ENCODE results near the gene ABCC4.

ABCC4 gene

DNA sequence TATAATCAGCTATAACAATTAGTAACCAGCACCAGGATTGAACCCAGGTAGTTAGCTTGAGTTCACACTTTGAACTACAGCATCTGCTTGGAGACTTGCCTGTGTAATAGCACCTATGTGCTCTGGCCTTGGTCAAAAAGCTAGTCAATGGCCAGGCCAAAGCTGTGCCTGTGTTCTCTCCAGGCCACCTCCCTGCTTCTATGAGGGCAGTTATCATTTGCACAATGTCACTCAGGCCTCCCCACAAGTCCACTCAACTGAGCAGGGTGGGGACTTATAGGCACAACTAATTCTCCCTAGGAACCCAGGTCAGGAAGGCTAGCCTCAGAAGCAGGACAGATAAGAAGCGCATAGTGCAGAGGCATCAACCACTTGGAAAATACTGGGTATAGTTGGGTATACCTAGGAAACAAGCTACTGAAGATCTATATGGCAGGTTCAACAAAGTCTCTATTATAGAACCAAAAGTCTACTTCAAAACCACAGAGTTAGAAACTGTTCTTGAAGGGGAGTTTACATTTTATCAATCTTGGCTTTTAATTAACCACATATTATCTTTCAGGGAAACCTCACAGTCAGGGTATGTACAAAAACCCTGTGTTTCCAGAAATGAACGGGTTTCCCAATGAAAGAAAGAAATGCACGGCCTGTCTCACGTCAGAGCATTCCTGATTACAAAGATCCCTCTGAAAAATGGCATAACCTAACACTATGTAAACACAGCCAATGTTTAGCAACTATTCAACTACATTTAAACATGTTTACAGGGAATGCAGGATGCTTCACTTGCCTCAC is 140.9 kb downstream of the ABCC4 start:
- DNase-seq (ENCODE audit: low read depth in 2 of 2) = no peak

DNA sequence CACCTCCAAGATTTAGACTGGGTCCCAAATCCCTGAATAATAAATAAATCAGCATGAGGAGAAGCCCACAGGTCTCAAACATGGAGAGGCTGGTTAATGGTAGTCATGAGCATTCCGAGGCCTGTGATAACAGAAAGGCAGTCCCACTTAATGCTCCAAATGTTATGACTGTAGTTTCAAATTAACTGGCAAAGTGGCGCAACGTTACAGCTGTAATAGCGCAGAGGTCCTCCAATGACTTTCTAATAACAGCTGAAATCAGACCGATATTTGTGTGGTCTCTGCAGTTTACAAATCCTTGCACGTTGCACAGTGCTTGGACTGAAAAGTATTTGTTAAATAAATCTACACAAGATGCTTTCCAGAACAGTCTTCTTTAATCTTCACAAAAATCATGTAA is 141.8 kb downstream of the ABCC4 start:
- no peak for DNase-seq (ENCODE audit: low read depth in 2 of 2)

DNA sequence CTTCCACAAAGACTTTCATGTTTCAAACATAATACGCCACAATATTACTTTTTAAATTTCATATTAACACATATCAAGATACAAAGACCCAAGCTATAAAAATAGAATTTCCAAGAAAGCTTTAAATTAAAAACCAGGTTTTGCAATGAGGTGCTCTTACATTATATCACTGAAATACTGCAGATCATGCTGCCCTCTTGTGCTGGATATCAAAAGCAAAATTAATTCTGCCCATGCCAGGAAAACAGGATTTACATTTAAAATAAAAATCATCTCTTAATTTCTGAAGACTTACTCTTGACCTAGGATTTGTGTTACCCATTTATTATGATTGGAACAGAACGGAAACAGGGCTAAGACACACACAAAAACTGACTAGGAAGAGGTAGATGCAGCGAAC is 145.0 kb downstream of the ABCC4 start:
- DNase-seq (ENCODE audit: low read depth in 2 of 2) = no peak

DNA sequence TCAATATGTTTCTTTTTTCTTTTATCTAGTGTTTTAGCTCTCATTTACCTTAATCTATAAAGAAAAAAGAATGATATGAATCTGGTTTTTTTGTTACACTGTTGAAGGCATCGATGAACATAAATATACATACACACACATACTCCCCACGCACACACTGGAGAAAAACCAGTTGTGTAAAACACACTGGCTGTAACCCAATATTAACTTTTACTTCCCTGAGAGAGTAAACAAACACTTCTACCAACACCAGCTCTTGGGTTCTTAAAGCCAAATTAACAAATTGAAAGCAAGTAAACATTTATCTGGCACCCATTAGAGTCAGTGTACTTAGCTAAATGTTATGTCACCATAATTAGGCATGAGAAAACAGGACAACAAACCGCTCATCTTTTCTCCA is 145.7 kb downstream of the ABCC4 start:
- no peak for DNase-seq (ENCODE audit: low read depth in 2 of 2)

DNA sequence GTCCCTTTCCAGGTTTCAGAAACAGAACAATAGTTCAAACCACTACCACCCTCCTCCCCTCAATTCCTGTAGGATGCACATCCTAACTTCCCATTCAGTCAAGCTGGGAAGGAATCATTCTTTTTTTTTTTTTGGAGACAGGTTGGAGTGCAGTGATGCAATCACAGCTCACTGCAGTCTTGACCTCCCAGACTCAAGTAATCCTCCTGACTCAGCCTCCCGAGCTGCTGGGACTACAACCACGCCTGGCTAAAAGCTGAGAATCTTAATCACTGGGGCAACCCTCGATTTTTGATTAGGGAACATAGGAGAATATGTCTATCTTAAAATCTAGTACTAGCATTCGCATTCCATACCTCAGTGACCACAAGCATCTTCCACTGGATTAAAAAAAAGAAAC is 146.2 kb downstream of the ABCC4 start:
- no peak for DNase-seq (ENCODE audit: low read depth in 2 of 2)

DNA sequence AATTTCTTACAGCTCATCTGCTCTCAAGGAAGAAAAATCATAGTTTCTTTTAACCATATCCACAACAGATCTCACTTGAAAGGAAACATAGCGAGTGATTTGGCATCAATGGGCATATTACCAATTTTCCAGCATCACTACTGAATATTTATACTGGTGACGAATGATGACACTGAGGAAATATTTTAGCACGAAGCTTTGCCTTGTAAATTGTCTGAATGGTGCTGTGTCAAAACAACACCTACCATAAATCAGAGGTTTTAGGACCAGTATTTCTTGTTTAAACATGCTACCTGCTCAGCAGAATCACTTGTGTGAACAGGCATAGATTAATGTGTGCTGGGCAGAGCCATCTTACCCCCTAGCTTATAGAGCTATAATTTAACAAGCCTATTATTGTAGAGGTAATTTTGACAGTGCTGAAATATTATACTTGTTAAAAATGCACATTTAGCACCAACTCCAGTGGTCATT is 146.8 kb downstream of the ABCC4 start:
- DNase-seq (ENCODE audit: low read depth in 2 of 2) = no peak

DNA sequence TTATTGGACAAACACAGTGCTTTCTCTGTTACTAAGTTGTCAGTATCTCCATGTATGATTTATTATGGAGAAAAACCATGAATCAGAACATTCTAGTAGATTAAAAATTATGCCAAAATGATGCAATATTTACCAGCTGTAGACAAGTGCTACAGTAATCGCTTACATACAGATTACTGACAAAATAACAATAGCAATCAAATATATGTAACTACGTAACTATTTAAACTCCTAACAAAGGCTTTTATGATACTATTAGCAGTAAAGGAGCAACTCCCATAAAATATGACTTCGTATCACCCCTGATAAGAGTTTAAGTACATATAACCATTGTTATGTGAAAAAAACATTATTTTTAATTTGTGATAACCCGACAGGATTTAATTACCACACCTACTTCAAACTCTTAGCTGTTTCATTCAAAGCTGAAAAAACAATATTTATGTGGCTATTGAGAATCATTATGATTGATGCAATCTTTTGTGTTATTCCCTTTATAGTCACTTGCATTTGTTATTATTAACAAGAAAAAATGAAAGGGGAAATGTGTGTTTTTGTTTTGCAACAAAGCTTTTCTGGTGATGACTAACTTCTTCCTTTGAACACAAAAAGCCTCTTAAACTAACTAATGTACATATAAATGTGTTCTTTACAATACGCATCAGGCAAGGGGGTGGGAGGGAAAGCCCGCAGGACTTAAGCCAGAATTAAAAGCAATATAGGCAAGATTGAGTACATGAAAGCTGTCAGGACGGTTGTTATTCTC is 147.4 kb downstream of the ABCC4 start:
- no peak for DNase-seq (ENCODE audit: low read depth in 2 of 2)

DNA sequence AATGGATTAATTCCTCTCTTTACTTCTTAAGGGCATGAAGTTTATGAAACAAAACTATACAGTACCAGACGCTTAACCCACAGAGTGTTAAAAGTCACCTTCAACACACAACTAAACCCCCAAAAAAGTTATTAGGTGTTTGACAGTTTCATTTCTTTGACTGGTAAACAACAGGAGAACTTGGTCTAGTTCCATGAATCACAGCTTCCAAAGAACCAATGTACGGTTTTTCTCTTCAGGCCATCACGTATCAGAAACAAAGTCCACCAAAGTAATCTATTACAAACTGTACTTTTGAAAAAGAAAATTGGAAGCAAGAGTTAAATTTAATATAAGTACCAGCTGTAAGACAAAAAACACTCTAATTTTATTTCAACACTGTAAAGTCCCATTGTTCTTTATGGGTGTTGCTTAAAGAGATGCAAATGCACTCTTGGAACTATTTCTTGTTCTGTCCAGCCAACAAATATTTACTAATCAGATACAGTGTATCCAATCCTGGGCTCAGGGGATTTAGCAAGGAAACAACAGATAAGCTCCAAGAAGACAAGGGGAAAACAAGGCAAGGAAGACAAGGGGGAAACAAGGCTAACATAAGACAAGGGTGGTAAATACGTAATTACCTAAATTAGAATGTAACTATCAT is 149.2 kb downstream of the ABCC4 start:
- DNase-seq (ENCODE audit: low read depth in 2 of 2) = no peak

DNA sequence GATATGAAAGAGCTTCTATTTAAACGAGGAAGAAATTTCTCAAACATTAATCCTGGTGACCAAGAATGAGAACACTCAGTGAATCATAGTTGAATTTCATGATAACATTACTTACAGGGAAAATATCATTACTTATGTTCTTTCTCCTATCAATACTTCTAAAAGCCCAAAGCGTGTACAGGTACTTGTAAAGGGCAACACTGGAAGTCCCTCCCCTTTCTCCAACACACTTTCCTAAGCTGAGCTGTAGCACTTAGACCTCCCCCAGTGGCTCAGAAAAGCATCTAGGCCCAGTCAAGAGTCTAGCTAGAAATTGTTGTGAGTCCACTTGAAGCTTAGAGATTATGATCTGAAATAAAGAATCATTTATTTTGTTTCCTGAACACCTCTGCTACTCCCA is 150.7 kb downstream of the ABCC4 start:
- no peak for DNase-seq (ENCODE audit: low read depth in 2 of 2)

DNA sequence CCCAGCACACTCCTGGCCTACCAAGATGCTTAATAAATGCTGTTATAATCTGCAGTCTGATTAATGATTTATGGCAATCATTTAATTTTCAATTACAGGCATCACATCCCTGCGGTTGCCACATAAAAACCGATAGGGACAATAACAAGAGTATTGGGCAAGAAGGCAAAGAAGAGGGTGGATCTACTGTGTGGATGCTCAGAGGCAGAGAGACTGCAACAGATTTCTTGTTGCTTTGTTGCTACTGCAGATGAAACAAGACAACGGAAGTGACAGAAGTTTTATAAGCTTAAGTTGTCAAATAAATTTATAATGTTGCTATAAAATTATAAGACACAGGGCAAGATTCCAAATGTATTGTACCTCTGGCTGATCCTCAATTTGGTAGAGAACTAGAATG is 154.8 kb downstream of the ABCC4 start:
- no peak for DNase-seq (ENCODE audit: low read depth in 2 of 2)

DNA sequence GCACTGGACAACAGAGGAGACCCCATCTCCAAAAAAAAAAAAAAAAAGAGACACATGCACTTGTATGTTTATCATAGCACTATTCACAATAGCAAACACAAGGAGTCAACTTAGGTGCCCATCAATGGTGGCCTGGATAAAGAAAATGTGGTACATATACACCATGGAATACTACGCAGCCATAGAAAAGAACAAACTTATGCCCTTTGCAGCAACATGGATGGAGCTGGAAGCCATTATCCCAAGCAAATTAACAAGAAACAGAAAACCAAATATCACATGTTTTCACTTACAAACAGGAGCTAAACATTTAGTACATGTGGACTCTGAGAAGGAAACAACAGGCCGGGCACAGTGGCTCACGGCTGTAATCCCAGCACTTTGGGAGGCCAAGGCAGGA is 155.7 kb downstream of the ABCC4 start:
- DNase-seq (ENCODE audit: low read depth in 2 of 2) = no peak

DNA sequence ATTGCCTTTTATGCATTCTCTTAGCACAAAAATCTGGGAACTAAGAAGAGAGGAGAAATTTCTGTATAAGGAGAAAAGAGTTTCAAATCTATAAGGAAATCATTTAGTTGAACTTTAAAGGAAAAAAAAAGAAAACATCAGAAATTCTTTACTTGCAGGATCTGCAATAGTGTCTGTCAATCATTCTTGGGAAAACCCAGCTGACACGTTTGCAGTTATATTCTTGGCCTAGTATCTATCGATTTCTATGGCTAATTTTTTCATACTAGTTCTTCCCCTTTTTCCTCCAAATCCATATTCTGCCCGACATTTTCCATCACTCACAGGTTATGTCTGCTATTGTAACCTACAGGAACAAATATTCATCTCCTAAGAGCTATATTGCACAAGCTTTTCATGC is 160.7 kb downstream of the ABCC4 start:
- DNase-seq (ENCODE audit: low read depth in 2 of 2) = no peak

DNA sequence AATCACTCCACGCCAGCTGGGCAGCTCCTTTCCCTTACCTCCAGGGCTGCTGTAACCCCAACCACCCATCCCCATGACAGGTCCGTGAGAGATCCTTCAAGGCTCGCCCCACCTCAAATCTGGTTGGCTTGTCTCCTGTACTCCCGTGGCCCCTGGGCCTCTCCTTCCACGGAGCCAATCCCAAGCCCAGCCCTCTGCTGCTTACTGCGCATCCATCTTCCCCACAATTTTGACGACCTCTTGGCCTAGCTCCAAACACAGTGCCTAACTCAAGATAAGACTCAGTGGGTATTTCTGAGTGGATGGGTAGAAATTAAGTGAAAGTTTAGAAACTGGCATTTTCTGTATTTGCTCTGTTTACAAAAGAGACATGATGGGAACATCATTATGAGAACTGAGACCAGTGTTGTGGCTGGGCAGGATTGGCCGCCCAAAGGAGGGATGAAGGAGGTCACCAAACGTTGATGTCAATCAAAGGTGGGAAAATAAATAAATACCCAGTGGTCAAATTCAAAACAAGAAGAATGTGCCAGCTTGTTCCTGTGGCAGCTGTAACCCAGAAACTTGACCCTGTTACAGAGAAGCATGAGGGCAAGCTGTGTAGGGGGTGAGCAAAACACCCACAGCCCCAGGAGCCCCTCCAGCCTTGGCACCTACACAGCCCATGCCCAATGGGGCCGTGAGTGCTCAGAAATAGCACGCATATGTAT is 162.2 kb downstream of the ABCC4 start:
- DNase-seq (ENCODE audit: low read depth in 2 of 2) = no peak

DNA sequence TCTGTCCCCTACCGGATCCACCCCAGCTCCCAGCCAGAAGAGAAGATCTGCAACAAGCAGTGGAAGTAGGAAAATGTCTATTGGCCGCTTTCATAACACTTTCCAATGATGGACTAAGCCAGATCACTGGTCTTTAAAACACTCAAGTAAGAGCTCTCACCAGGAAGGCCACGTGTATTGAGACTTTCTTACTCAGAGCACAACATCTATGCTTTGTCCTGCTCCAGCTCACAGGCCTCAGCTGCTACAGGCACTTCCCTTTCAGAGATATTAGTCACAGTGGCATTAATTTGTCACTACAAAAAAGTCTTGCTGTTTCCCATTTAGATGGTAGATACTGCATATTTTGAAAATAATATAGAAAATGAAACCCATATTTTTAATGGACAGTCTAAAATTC is 164.2 kb downstream of the ABCC4 start:
- DNase-seq (ENCODE audit: low read depth in 2 of 2) = no peak

DNA sequence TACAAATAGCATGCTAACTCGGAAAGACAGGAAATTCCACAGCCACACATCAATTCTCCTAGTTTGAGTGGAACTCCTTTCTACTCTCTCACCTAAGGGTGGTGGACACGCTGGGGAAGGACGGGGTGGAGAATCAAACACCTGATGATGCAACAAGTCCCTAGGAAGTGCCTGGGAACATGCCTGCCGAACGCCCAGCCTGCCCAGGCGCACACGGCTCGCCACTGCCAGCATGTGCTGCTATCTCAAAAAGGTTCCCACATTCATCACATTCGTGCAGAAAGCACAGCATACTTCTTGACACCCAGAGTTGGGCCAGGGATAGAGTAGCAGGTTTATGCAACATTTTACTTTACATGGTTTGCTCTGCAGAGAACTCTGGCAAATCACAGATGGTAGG is 164.6 kb downstream of the ABCC4 start:
- no peak for DNase-seq (ENCODE audit: low read depth in 2 of 2)

DNA sequence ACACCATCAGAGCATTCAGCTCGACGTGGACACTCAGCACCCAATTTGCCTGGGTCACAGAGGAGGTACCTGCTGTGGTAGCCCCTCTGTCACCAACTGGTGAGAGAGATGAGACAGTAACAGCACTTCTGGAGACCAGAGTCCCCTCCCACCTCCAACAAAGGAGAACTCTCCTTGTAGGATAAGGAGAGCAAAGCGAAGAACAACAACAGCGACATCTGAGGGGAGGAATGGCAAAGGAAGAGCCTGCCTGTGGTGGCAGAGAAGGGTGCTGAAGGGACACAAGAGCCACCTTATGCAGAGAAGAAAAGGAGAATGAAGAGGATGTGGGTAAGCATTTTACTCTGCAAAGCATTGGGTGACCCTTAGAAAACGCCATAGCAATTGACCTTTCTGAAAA is 167.8 kb downstream of the ABCC4 start:
- no peak for DNase-seq (ENCODE audit: low read depth in 2 of 2)

DNA sequence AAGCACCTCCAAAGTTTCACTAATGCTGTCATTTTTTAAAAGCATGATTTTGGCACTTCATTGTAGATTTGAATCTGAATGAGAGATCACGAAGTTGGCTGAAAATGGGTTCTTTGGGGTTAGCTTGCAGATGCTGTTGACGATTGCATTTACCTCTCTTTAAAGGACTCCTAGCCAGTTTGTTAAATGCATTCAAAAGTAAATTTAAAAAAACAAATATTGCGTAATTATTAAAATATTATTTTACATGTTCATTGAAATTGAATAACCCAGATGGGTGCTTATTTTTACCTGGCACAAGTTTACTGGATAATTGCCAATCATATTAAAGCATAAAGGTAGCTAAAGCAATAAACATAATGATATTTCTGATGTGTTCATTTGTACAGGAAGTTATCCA is 172.2 kb downstream of the ABCC4 start:
- DNase-seq (ENCODE audit: low read depth in 2 of 2) = no peak

DNA sequence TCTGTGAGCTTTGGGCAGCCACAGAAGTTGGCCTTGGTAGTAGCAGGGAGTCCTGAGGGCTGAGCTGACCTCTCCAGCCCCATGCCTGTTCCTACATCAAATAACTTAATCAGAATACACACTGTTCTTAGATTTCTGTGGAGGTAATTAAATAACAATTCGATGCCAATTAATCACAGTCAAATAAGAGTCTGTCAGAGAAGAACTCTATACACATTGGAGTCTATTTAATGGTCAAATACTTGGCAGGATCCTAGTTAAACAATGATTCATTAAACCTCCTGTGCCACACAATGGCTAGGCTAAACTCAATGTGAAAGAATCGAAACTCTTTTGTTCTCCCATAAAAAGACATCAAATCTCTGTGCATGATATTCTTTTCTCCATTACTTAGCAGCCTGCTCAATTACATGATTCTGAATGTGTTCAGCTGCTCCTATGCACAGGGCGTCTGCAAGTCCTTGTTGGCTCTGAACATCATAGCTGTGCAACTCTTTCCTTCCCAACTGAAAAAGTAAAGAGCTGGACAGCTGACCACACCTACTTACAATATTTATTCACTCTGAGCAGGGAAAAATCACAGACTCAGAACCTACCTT is 173.1 kb downstream of the ABCC4 start:
- DNase-seq (ENCODE audit: low read depth in 2 of 2) = no peak

DNA sequence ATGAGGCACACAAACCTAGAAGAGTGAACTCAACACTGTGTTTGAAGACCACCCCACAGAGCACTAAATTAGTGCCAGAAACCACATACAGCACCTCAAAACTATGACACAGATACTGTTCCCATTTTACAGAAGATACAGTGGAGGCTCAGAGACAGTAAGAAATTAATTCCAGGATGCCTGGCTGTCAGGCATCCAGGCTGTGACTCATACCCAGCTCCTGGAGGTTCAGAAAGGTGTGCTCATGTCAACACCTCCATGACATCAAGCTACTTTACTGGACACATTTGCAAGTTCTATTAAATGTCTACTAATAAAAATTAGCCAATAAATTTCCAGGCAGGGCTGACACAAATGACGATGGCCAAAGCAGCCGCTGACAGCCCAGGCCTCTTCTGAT is 176.3 kb downstream of the ABCC4 start:
- no peak for DNase-seq (ENCODE audit: low read depth in 2 of 2)

DNA sequence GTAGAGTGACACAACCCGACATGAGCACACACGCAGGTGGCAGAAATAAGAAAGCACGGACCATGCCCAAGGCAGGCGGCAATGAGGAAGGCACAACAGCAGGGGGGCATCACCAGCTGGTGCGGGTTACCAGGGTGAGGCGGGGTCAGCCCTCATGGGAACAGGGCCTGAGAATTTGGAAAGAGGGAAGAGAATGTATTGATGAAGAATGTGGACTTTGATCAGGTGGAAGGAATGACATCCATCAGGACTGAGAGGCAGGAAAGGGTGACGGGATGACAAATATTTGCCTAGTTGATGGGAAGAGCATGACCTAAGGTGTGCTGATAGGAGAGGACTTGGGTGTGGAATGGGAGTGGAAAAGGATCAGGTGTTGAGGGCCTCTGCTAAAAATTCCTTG is 177.5 kb downstream of the ABCC4 start:
- no peak for DNase-seq (ENCODE audit: low read depth in 2 of 2)

DNA sequence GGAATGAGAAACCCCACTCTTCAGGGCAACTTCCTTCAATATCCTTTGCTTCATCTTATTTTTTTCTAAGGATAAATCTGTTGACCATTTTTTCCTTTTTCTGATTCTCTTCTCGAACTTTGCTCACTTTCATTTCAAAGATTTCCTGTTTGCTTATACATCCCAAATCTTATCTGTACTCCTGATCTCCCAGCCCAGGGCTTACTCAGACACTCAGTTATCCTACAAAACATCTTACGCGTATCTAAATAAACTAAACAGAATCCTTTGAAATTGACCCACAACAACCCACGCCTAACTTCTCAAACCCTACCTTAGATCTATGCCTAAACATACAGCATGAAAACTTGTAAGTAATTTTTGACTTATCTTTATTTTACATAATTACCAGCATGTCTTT is 179.2 kb downstream of the ABCC4 start:
- no peak for DNase-seq (ENCODE audit: low read depth in 2 of 2)

DNA sequence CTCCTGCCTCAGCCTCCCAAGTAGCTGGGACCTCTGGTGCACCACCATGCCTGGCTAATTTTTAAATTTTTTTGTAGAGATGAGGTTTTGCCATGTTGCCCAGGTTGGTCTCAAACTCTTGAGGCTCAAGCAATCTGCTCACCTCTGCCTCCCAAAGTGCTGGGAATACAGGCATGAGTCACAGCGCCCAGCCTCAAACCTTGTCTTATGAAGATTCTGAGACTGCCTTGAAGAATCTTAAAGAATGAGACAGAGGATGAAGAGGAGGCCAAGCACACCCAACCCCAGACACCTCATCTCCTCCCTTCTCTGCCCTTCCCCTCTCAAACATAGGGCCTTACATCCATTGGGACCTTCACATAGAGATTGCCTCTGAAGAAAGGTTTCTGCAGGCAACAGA is 179.7 kb downstream of the ABCC4 start:
- no peak for DNase-seq (ENCODE audit: low read depth in 2 of 2)
